ENCODE measurements around the gene EFS. TPM values are rescaled to one million over a fixed set of nuclear protein-coding genes. Genes with fewer than 3 reads are reported as not detected.

Gene EFS, protein sequence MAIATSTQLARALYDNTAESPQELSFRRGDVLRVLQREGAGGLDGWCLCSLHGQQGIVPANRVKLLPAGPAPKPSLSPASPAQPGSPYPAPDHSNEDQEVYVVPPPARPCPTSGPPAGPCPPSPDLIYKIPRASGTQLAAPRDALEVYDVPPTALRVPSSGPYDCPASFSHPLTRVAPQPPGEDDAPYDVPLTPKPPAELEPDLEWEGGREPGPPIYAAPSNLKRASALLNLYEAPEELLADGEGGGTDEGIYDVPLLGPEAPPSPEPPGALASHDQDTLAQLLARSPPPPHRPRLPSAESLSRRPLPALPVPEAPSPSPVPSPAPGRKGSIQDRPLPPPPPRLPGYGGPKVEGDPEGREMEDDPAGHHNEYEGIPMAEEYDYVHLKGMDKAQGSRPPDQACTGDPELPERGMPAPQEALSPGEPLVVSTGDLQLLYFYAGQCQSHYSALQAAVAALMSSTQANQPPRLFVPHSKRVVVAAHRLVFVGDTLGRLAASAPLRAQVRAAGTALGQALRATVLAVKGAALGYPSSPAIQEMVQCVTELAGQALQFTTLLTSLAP
- total RNA-seq, result 10 to 100 TPM; 15.7 to 24.6 (median 18.0) TPM

DNA sequence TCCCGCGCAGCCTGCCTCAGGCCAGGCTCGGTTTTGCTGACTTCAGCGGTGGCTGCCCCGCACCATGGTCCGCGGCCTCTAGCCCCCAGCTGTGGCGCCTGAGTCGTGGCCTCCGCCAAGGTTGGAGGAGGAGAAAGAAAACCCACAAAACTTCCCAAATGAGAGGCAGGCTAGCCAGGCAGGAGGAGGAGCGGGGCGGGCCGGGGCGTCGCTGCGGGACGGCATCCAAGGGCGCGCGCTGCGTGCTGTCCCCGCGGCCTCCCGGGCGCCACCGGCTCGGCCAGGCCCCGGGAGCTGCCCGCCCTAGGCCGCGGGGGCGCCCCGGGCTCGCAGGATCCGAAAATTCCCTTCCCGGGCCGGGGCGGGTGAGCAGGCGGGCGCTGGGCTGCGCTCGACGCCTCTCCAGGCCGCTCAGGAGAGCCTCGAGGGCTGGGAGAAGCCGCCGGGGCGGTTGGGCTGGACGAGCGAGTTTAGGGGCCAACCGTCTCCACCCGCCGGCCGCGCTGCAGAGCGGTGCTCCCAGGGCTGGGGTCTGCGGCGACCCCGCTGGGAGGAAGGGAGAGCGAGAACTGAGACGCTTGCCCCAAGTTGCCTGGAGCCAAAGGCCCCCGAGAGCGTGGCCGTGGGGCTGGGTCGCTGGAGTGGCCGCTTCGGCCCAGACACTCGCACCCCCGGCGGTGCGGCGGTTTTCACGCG, at the start of gene EFS:
TSS of gene EFS (minus strand) at position 137 of the 696 bp plus-strand sequence. CDS start 147 bp downstream, outside the sequence.
- Histone ChIP-seq H3K27ac (peak within 1 kb of the TSS; percentile 98 to 99), H3K4me3 (peak within 1 kb of the TSS; percentile 60 to 88 (median 65)), H3K9me3 (no peaks in the 10 kb centered on the region), H3K27me3 (no peaks in the 10 kb centered on the region), H3K4me1 (peaks cover 6 to 10% of the 10 kb centered on the region in 2 donors), H3K36me3 (no peaks in the 10 kb centered on the region)
- peak; percentile 39 to 76 for DNase-seq (ENCODE audit: low spot score in 2 of 2)
- intact Hi-C loops (cut with DNase I; ENCODE audit: low total_unique reads), result loop anchor here (10.0 kb wide), 1 partner anchor 80 kb away; the partner anchor contains the start of gene HOMEZ
- TF ChIP-seq POLR2A (IDR thresholded peaks at IDR 0.05) (no peak), POLR2AphosphoS5 (IDR thresholded peaks at IDR 0.05) (peak in 1 of 3 donors; percentile 47)
- TF ChIP-seq, protein P1, sequence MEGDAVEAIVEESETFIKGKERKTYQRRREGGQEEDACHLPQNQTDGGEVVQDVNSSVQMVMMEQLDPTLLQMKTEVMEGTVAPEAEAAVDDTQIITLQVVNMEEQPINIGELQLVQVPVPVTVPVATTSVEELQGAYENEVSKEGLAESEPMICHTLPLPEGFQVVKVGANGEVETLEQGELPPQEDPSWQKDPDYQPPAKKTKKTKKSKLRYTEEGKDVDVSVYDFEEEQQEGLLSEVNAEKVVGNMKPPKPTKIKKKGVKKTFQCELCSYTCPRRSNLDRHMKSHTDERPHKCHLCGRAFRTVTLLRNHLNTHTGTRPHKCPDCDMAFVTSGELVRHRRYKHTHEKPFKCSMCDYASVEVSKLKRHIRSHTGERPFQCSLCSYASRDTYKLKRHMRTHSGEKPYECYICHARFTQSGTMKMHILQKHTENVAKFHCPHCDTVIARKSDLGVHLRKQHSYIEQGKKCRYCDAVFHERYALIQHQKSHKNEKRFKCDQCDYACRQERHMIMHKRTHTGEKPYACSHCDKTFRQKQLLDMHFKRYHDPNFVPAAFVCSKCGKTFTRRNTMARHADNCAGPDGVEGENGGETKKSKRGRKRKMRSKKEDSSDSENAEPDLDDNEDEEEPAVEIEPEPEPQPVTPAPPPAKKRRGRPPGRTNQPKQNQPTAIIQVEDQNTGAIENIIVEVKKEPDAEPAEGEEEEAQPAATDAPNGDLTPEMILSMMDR (IDR thresholded peaks at IDR 0.05), result no peak

DNA sequence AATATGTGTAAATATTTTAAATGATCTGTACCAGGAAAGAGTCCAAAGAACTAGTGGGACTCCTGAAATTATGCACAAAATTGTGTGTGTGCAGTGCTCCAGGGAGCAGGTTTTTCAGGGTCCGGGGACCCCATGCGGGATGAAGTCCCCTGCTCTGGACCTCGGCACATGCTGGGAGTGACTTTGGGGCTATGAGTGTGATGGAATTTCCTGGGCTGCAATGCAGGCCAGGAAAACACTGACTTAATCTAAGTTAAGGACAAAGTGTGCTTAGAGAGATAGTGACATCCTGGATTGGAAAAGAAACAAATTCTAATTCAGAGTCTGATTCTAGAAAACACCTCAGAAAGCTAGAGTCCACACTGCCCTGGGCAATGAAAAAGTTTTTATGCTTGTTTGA, 49.3 kb upstream of the EFS start:
- no peaks in the 10 kb centered on the region for H3K36me3 ChIP-seq
- H3K27ac ChIP-seq, result no peak overlapping the region
- H3K27me3 ChIP-seq, result peaks cover 0 to 4% of the 10 kb centered on the region in 2 donors
- intact Hi-C loops (cut with DNase I; ENCODE audit: low total_unique reads), result no loop called here
- H3K4me3 ChIP-seq, result no peak overlapping the region
- no peak for DNase-seq (ENCODE audit: low spot score in 2 of 2)
- H3K9me3 ChIP-seq, result no peaks in the 10 kb centered on the region
- TF ChIP-seq POLR2AphosphoS5 (IDR thresholded peaks at IDR 0.05), result no peak
- TF ChIP-seq POLR2A (IDR thresholded peaks at IDR 0.05), result no peak
- TF ChIP-seq, protein P1 (IDR thresholded peaks at IDR 0.05), result no peak
- no peaks in the 10 kb centered on the region for H3K4me1 ChIP-seq

DNA sequence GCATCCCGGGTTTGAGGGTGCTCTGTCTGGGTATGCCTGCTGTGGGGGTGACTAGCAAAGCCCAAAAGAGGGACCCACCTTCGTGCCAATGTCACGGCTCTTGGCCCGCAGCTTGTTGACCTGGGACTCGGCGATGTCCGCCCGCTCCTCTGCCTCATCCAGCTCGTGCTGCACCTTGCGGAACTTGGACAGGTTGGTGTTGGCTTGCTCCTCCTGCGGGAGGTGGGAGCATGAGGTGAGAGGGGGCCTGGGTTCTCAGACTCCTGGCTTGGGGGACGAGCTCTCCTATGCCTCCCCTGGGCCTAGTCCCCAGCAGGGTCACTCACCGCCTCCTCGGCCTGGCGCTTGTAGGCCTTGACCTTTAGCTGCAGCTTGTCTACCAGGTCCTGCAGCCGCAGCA, 48.7 kb upstream of the EFS start:
- TF ChIP-seq POLR2A (IDR thresholded peaks at IDR 0.05) (no peak), POLR2AphosphoS5 (IDR thresholded peaks at IDR 0.05) (no peak)
- TF ChIP-seq, protein P1 (IDR thresholded peaks at IDR 0.05), result no peak
- Histone ChIP-seq H3K36me3 (no peaks in the 10 kb centered on the region), H3K4me3 (no peak overlapping the region), H3K27ac (no peak overlapping the region), H3K27me3 (peaks cover 0 to 4% of the 10 kb centered on the region in 2 donors), H3K4me1 (no peaks in the 10 kb centered on the region), H3K9me3 (no peaks in the 10 kb centered on the region)
- intact Hi-C loops (cut with DNase I; ENCODE audit: low total_unique reads), result no loop called here
- DNase-seq (ENCODE audit: low spot score in 2 of 2), result no peak

DNA sequence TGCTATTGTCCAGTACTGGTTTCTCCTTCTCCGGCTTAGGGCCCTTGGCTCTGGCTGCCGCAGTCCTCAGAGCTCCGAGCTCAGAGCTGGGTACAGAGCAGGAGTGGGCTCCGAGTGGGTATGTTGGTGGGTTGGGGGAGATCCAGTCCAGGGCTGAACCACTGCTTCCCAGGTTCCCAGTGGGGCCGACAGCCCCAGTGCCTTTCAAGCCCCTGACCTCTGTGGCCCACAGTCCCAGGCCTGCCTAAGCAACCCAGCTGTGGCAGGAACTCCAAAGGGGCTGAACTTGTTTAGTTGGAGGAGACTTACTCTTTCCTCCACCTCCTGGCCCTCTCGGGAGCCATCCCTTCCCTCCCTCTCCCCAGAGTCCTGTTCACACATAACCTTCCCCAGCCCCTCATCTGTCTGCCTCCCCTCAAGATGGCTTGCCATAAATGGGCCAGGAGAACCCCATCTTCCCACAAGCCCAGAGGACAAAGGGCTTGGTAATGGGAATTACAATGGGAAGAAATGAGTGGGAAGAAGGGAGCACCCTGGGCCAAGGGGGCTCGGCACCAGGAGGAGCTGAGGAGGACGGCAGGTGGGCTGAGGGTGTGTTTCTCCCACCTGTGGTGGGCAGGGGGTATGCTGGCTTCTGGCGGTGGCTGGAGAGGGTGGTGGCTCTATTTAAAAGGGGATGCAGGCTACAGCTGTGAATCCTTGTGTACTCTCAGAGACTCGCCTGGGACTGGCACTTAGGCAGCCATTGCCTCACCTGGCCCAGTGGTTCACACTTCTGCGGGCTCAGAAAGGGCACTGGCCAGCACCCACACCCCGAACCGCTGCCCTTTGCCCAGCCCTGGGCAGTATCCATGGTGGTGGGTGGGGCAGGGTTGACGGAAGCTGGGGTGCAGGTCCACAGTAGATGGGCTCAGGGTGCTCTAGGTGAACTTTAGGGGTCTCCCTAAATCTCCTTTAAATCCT, 46.9 kb upstream of the EFS start:
- intact Hi-C loops (cut with DNase I; ENCODE audit: low total_unique reads), result no loop called here
- no peaks in the 10 kb centered on the region for H3K9me3 ChIP-seq
- peaks cover 0 to 10% of the 10 kb centered on the region in 2 donors for H3K27me3 ChIP-seq
- no peak for DNase-seq (ENCODE audit: low spot score in 2 of 2)
- H3K27ac ChIP-seq, result no peak overlapping the region
- TF ChIP-seq POLR2A (IDR thresholded peaks at IDR 0.05) (no peak), POLR2AphosphoS5 (IDR thresholded peaks at IDR 0.05) (no peak)
- TF ChIP-seq, protein P1 (IDR thresholded peaks at IDR 0.05), result no peak
- H3K4me3 ChIP-seq, result no peak overlapping the region
- H3K4me1 ChIP-seq, result no peaks in the 10 kb centered on the region
- H3K36me3 ChIP-seq, result no peaks in the 10 kb centered on the region

All from breast epithelium (tissue), 4 donors.